ENCODE results near the gene RPL23.

- TF ChIP-seq POLR2AphosphoS5 (IDR thresholded peaks at IDR 0.05; ENCODE audit: low read depth, low read length) (no peak), POLR2A (IDR thresholded peaks at IDR 0.05; ENCODE audit: low read depth, low read length) (0 out of 2 replicates have a peak, but pooled peaks have one; percentile 13)
These were observed 53.2 kb downstream of the RPL23 start for GRCh38 chr17:38800237-38800760.

All from GM12891 (cell line).